Stimulated activated memory B cell treated with anti-CD40 and anti-IgM and Interleukin-4, amounts not matched to agents 10 μg/mL and 1 μg/mL and 100 μg/mL, for 72 hours (primary cell): ENCODE measurements around the gene SEC22B.
"Not testable (repeated sequence)": the region's sequence is repeated elsewhere in the genome, so short reads cannot be mapped to it uniquely, and the experiment has no call there.

ENCODE experiments used
- ATAC-seq: fragments of 150-1000 bp; cut with Tn5 transposase; 2 replicates; pipeline ENCODE4 v1.10.0; 2021
- H3K27ac Mint-ChIP-seq: one replicate; pipeline ENCODE4 v1.8.0; 2022; ENCODE audit warnings: mild to moderate bottlenecking, mixed read lengths
- H3K27me3 Mint-ChIP-seq: one replicate; pipeline ENCODE4 v1.8.0; 2022; ENCODE audit warnings: mixed read lengths
- H3K36me3 Mint-ChIP-seq: one replicate; pipeline ENCODE4 v1.8.0; 2022; ENCODE audit warnings: mixed read lengths
- H3K4me1 Mint-ChIP-seq: one replicate; pipeline ENCODE4 v1.8.0; 2022; ENCODE audit warnings: mixed read lengths
- H3K4me3 Mint-ChIP-seq: one replicate; pipeline ENCODE4 v1.8.0; 2022; ENCODE audit warnings: mild to moderate bottlenecking, moderate library complexity, mixed read lengths
- H3K9me3 Mint-ChIP-seq: one replicate; pipeline ENCODE4 v1.8.0; 2022; ENCODE audit warnings: mixed read lengths

Gene SEC22B

DNA sequence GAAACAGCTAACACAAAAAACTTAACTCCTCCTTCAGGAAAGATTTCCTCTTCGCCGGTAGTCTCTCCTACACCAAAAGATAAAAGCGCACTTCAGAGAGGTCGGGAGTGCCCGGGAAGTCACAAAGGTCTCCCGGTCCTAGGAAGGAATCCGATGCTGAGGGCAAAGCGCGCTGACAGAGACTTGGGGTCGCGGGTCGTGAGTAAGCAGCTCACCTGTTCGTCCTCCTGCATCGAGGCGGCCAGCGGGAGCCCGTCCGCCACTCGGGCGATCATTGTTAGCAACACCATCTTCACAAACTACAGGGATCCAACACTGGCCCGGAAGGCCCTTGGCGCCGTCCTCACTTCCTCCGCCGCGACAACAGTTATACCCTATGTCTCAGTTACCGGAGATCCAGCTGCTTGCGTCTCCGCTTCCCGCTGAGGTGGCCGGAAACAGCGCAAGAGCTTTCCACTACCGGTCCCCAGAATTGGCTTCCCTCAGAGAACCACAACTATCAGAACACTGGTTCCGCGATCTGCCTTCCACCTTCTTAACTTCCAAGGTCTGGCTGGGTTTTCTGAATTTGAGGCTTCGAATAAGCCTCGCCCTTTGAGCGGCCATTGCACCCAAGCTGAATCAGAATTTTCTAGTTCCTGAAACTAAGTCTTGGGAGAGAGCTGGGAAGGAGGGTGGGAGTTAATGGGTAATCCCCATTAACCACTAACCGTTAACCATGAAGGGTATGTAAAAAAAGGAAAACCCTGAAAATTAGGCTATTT is at the start of gene SEC22B:
SEC22B (minus strand) TSS at position 429 of the 764 bp plus-strand sequence; CDS start at position 290, 139 bp downstream.
- Mint-ChIP-seq H3K4me3 (peak within 1 kb of the TSS; percentile 96), H3K27ac (peak within 1 kb of the TSS; percentile 97), H3K27me3 (no peaks in the 10 kb centered on the region), H3K36me3 (no peaks in the 10 kb centered on the region), H3K9me3 (no peaks in the 10 kb centered on the region), H3K4me1 (no peaks in the 10 kb centered on the region)
- ATAC-seq: peak; percentile 99

DNA sequence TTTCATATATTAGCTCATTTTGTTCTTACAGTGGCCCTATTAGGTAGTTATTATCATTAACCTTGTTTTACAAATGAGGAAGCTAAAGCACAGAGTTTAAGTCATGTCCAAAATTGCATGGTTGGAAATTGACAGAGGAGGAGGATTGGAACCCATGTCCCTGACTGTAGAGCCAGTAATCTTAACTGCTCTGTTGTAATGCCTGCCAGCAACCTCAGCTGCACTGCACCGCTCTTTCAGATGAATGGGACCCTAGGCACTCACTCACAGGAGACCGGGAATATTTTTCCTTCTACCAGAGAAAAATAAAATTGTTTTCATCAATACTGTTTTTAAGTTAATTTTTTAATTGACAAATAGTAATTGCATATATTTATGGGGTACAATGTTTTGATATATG is 41.6 kb upstream of the SEC22B start:
- ATAC-seq, H3K4me3 Mint-ChIP-seq, H3K4me1 Mint-ChIP-seq, H3K36me3 Mint-ChIP-seq, H3K27me3 Mint-ChIP-seq, H3K9me3 Mint-ChIP-seq, H3K27ac Mint-ChIP-seq: not testable (repeated sequence)

DNA sequence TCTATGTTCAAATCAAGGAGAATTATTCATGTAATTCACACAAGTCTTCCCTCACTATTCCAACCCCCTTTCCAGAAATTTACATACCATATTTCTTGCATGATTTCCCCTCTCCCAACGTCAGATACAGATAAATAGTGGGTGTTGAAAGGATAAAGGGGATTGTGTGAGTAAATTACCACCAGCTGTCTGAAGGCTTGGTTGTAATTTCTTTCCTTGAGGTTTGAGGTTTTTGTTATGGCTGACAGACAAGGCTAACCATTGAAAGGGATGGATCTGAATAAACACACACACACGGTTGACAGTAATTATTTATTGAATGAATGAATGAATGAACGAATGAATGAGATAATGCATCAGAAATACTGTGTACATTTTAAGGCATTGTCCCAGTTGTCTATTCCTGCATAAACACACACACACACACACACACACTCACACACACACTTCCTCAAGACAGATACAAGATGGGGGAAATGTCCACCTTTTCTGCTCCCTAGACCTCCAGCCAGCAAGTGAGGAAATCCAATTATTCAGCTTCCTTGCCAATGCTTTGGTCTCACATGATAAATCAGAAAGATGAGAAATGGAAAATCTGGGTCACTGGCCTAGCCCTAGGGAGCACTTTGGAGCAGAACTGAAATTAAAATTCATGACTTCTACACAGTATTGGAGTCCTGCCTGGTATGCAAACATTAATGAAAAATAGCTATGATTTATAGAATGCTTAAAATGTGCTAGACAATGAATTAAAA is 41.0 kb upstream of the SEC22B start:
- H3K27me3 Mint-ChIP-seq, H3K4me3 Mint-ChIP-seq, H3K4me1 Mint-ChIP-seq, H3K36me3 Mint-ChIP-seq, H3K27ac Mint-ChIP-seq, H3K9me3 Mint-ChIP-seq: not testable (repeated sequence)
- peak; percentile 58 for ATAC-seq

DNA sequence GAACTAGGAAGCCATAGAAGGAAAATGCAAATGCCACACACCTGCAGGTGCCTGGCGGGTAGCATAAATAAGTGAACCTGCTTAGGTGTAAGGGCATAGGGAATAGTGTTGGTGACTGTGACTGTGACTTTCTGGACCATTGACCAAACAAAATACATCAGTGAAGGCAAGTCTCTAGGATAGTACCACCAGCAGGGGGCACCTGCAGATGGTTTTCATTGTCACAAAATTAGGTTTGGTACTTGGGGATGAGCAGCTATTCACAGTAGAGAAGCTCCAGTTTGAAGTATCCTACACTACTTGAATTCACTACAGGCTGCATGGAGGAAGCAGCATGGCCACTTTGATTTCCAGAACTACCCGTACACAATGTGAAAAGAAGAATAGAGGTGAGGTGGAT is 37.3 kb upstream of the SEC22B start:
- peak; percentile 68 for ATAC-seq
- not testable (repeated sequence) for H3K36me3 Mint-ChIP-seq, H3K9me3 Mint-ChIP-seq, H3K4me3 Mint-ChIP-seq, H3K27ac Mint-ChIP-seq, H3K4me1 Mint-ChIP-seq, H3K27me3 Mint-ChIP-seq

DNA sequence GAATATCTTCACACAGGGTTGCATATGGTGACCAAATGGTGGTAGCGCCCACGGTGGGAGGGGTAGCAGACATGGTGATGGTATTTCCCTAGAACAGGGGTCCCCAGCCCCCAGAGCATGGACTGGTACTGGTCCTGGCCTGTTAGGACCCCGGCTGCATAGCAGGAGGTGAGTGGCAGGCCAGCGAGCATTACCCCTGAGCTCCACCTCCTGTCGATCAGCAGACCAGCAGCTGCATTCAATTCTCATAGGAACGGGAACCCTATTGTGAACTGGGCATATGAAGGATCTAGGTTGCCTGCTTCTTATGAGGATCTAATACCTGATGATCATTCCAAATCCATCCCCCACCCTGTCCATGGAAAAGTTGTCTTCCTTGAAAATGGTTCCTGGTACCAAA is 34.4 kb upstream of the SEC22B start:
- H3K36me3 Mint-ChIP-seq, H3K4me1 Mint-ChIP-seq, H3K27me3 Mint-ChIP-seq, H3K4me3 Mint-ChIP-seq, H3K9me3 Mint-ChIP-seq, H3K27ac Mint-ChIP-seq, ATAC-seq: not testable (repeated sequence)

DNA sequence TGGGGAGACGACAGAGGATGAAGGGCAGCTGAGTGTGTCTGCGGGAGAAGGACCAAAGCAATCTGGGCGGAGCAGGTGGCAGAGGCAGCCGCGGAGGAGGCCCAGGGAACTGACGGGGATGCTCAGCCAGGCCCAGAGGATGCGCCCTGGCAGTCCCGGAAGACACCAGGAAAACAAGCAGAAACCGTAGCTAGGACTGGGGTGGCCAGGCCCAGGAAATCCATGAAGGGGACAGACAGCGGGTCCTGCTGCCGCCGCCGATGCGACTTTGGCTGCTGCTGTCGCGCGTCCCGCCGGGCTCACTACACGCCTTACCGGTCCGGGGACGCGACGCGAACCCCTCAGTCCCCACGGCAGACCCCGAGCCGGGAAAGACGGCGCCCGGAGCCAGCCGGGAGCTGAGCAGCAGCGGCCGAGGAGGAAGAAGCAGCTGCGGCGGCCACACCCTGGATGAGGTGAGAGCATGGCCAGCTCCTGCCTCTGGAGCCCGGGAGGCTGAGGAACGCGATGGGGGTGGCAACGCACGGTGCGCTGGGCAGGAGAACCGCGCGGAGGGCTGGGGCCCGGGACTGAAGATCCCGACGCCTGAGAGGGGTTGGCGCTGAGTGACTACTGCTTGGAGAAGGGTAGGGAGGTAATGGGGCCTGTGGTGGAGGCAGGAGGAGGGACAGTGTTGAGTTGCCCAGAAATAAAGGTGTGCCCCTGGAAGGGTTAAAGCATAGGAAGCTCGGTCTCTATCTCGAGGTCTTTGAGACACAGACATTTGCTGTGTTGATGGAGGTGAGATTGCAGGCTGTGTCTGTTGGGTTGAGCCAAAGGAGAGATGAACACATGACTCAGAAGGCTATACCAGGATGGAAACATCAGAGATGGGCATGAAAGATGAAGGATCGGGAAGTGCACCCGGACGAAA is 20.8 kb upstream of the SEC22B start:
- not testable (repeated sequence) for H3K9me3 Mint-ChIP-seq, H3K36me3 Mint-ChIP-seq, H3K27me3 Mint-ChIP-seq, H3K4me1 Mint-ChIP-seq, H3K27ac Mint-ChIP-seq
- peak; percentile 48 for ATAC-seq
- H3K4me3 Mint-ChIP-seq: peak overlapping the region; percentile 11

DNA sequence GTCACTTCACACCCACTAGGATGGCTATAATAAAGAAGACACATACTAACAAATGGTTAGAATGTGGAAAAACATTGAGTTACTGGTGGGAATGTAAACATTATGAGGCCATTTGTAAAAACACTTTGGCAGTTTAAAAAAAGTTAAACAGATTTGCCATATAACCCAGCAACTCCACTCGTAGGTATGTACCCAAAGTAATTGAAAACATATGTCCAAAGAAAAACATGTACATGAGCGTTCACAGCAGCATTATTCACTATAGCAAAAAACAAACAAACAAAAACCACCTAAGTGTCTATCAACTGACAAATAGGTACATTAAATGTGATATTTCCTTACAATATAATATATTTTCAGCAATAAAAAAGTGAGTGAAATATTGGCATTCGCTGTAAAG is 12.3 kb upstream of the SEC22B start:
- H3K27ac Mint-ChIP-seq, H3K4me1 Mint-ChIP-seq, H3K36me3 Mint-ChIP-seq, H3K4me3 Mint-ChIP-seq, H3K9me3 Mint-ChIP-seq, ATAC-seq, H3K27me3 Mint-ChIP-seq: not testable (repeated sequence)

DNA sequence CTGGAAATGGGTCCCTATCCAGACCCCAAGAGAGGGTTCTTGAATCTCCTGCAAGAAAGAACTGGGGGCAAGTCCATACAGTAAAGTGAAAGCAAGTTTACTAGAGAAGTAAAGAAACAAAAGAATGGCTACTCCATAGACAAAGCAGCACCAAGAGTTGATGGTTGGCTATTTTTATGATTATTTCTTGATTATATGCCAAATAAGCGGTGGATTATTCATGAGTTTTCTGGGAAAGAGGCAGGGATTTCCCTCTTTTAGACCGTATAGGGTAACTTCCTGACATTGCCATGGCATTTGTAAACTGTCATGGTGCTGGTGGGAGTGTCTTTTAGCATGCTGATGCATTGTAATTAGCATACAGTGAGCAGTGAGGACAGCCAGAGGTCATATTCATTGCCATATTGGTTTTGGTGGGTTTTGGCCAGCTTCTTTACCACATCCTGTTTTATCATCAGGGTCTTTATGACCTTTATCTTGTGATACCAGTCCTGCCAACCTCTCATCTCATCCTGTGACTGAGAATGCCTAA is 5.9 kb upstream of the SEC22B start:
- H3K4me1 Mint-ChIP-seq, H3K36me3 Mint-ChIP-seq, ATAC-seq, H3K27ac Mint-ChIP-seq, H3K4me3 Mint-ChIP-seq, H3K9me3 Mint-ChIP-seq, H3K27me3 Mint-ChIP-seq: not testable (repeated sequence)

DNA sequence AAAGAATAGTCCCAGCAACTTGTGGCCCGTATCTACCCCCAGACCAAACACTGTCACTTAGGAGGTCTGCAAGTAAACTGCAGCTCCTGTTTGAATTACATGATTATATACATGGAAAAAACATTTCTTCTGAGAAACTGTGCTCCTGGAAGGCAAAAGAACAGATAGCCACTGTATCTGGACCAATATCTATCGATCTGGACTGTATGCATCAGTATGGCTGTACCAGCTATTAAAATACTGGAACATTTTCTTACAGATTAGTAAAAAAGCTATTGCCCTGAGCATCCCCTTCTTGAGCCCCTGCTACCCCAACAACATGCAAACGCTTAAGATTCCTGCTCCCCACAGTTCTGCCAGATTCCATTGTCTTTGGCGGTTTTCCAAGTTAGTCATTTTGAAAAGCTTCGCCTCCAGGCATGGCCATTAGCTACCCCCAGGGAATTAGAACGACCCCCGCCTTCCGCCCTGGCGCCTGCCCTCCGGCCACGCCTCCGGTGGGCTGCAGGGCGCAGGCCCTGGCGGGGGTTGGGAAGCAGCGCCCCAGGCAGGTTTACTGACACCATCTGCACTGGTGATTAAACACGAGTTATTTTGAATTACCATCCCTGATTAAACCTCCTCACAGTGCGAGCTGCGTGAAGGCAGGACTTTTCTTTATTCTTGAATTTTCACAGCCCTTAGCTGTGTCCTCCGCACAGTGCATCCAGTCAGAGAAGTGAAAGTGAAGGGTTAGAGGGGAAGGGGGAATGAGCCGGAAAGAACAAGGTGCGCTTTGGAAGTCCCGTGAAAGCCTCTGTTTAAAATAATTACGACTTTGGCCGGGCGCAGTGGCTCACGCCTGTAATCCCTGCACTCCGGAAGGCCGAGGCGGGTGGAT is 3.7 kb upstream of the SEC22B start:
- not testable (repeated sequence) for H3K27me3 Mint-ChIP-seq, H3K4me1 Mint-ChIP-seq, ATAC-seq, H3K27ac Mint-ChIP-seq, H3K36me3 Mint-ChIP-seq, H3K4me3 Mint-ChIP-seq, H3K9me3 Mint-ChIP-seq

DNA sequence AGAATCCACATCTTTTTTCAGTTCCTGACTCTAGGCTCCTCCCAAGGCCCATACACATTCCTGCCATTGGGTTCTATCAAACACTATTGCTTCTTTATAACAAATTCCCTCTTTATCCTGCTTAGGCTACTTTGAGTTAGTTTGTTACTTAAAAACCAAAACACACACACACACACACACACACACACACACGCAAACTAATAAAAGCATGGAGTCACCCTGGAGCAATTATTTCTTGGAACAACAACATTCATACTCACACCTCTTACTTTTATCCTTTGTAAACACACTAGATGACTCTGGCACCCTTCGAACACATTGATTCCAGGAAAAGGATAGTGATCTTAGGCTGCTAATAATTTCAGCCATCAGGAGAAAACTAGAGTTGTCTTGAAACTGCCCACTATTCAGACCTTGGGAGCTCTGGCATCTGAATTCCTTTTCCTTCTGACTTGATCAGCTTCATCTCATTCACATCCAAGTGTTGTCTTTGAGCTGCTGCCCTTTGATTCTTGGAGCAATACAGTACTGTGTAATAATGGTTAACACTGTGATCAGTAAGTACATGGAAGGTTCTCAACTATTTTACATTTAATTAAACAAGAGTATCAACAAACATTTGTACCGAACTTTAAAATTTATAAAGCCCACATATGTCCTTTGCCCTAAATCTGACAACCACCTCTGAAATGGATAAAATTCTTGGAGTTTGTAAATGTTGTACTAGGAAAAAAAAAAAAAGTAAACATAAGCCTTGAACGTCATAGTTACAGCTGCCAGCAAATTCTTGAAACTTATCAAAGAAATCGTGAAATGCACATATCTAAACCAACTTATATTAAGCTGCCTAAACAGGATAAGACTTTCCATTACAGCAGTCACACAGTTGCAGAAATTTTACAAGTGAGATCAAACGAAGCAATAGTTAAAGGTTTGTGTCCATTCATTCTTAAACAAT is 2.8 kb upstream of the SEC22B start:
- ATAC-seq: no peak
- Mint-ChIP-seq H3K27ac (no peak overlapping the region), H3K9me3 (no peaks in the 10 kb centered on the region), H3K4me3 (no peak overlapping the region), H3K27me3 (no peaks in the 10 kb centered on the region), H3K4me1 (no peaks in the 10 kb centered on the region), H3K36me3 (no peaks in the 10 kb centered on the region)

DNA sequence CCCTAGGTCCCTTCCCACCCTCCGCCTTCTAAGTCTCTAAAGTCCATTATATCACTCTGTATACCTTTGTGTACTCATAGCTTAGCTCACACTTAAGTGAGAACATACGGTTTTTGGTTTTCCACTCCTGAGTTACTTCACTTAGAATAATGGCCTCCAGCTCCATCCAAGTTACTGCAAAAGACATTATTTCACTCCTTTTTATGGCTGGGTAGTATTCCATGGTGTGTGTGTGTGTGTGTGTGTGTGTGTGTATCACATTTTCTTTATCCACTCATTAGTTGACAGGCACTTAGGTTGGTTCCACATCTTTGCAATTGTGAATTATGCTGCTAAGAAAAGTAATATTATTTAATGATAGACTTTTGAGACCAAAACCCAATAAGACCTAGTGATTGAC is 1.7 kb upstream of the SEC22B start:
- not testable (repeated sequence) for H3K27me3 Mint-ChIP-seq, H3K4me1 Mint-ChIP-seq, H3K9me3 Mint-ChIP-seq, H3K27ac Mint-ChIP-seq, H3K36me3 Mint-ChIP-seq, H3K4me3 Mint-ChIP-seq, ATAC-seq

DNA sequence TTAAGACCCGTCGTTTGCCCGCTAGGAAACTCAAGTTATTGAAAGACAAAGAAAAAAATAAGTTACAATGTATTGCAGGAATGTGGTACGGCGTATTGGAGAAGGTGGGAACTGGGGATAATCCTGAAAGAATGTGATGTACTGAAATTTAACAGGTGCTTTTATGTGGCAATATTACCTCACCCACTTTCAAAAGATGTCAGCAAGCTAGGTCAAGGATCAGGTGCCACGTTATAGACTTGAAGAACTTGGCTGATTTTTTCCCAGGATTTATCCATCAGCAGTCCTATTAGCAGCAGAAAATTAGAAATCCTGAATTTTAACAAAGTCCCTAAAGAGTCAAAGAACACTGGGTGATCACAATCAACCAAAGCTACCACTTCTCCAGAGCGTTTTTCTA is 632 bp downstream of the SEC22B start:
- H3K9me3 Mint-ChIP-seq, H3K4me1 Mint-ChIP-seq, H3K36me3 Mint-ChIP-seq, H3K27me3 Mint-ChIP-seq, ATAC-seq: not testable (repeated sequence)
- peak overlapping the region; percentile 97 for H3K27ac Mint-ChIP-seq
- peak overlapping the region; percentile 96 for H3K4me3 Mint-ChIP-seq

DNA sequence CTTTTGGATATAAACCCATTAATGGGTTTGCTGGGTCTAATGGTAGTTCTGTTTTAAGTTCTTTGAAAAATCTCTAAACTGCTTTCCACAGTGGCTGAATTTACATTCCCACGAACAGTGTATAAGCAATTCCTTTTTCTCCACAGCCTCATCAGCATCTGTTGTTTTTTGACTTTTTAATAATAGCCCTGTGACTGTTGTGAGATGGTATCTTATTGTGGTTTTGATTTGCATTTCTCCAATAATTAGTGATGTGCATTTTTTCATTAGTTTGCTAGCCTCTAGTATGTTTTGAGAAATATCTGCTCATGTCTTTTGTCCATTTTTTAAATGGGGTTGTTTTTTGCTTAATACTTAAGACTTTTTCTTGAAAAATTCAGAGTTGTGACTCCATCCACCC is 11.6 kb downstream of the SEC22B start:
- ATAC-seq, H3K27me3 Mint-ChIP-seq, H3K27ac Mint-ChIP-seq, H3K9me3 Mint-ChIP-seq, H3K4me1 Mint-ChIP-seq, H3K4me3 Mint-ChIP-seq: not testable (repeated sequence)
- peaks cover 17% of the 10 kb centered on the region for H3K36me3 Mint-ChIP-seq

DNA sequence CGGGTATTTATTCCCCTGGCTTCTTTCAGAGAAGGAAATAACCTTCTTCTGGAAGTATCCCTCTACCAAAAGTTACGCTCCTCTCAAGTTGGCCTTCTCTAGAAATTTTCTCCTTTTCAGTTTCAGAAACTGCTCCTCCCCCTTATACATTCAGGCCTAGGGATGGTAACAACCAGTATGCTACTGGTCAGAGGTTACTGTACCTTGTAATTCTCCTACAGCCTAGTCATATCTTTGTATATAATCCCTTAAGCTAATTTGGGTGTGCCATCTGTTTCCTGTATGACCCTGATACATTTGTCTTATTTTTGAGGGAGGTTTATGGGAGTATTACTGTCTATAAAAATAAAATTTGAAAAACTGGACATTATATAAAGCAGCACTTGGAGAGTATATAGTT is 14.3 kb downstream of the SEC22B start:
- ATAC-seq, H3K27me3 Mint-ChIP-seq, H3K36me3 Mint-ChIP-seq, H3K4me3 Mint-ChIP-seq, H3K9me3 Mint-ChIP-seq, H3K4me1 Mint-ChIP-seq, H3K27ac Mint-ChIP-seq: not testable (repeated sequence)
